Skin of body (tissue), 2 donors: Measurements from ENCODE around the gene SSPN. TPM values are rescaled to one million over a fixed set of nuclear protein-coding genes. Genes with fewer than 3 reads are reported as not detected.
A peak's percentile ranks its signal among the peaks of the same experiment; 100 is the strongest.

ENCODE experiments used
- DNase-seq: peaks from one replicate; lab custom pipeline; 2025; lab: John Stamatoyannopoulos, UW
- total RNA-seq: library from RNA; depleted of rRNA; stranded (reverse); fragments of >200 nt; gene quantifications from one replicate; pipeline ENCODE4 v1.2.3, GENCODE V29; 2014

The SSPN gene, protein sequence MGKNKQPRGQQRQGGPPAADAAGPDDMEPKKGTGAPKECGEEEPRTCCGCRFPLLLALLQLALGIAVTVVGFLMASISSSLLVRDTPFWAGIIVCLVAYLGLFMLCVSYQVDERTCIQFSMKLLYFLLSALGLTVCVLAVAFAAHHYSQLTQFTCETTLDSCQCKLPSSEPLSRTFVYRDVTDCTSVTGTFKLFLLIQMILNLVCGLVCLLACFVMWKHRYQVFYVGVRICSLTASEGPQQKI
- total RNA-seq, result 30.6 TPM

- peak; percentile 64 for DNase-seq
These were observed at the start of gene SSPN for GRCh38 chr12:26195250-26195640. TSS of gene SSPN (plus strand) at chr12:26195573. CDS start at chr12:26195673, 100 bp downstream.

- DNase-seq, result no peak
These were observed 47.1 kb upstream of the SSPN start for GRCh38 chr12:26148291-26148690.

- DNase-seq, result no peak
These were observed 45.3 kb upstream of the SSPN start for GRCh38 chr12:26149968-26150500.

DNA sequence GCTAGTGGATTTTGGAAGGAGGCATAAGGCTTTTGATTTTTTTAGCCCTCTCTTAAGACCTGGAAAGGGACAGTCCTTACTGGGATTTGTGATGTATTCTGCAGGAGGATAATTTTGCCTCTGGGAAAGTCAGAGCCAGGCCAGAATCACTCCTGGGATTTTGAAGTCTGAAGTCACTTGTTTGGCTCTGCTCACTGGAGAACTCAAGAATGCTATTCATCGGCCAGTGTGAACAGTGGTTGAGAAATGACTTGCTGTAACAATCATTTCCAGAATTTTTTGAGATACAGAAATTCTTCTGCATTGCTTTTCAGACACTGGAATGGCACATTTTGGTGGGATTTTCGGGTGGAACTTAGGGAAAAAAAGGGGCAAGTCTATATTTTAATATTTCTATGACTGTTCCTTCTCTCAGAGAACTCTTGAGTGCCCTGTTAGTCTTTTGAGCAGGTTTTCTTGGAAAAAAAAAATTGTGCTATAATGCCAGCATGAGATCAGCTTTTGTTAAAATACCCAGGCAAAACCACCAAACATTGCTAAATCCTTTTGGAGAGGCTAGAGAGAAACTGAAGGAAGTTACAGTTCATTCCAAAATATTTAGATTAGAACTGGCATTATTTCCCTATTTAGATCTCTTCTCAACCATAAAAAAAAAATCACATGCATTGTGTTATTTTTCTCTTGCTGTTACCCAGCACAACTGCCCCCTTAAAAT lies 44.5 kb upstream of the SSPN start:
- peak; percentile 36 for DNase-seq

GRCh38 chr12:26152507-26153102 lies 42.8 kb upstream of the SSPN start:
- DNase-seq, result no peak

DNA sequence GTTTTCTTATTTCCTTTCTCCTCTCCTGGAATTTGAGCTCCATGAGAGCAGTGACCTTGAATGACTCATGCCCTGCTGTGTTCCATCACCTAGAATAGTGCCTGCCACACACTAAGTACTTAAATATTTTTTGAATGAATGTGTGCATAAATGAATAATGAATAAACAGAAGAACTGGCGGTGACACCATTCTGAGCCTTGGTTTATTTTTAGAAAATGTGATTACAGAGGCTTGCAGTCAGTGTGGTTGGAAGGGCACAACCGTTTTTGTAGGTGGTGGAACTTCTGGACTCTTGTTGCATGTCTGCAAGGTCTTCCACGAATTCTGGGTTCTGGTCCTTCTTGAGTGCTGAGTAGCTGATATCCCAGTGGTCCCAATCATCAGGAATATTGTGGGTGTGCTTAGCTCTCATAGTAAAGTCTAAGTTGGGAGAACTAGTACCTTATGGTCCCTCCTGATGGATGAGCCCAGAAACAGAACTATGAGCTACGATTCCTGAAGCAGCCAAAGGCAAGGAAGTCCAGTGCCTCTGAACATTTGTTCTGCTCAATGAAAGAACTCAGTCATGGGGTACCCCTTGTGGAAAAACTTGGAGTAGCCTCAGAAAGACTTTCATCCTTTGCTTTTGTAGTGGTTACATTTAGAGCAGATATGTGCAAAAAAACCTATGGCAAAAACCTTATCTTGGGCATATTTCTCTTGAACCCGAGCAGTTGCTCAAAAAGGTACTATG lies 41.8 kb upstream of the SSPN start:
- no peak for DNase-seq

GRCh38 chr12:26156201-26156871 lies 39.0 kb upstream of the SSPN start:
- DNase-seq, result no peak

- no peak for DNase-seq
These were observed 38.4 kb upstream of the SSPN start for GRCh38 chr12:26157001-26157400.

DNA sequence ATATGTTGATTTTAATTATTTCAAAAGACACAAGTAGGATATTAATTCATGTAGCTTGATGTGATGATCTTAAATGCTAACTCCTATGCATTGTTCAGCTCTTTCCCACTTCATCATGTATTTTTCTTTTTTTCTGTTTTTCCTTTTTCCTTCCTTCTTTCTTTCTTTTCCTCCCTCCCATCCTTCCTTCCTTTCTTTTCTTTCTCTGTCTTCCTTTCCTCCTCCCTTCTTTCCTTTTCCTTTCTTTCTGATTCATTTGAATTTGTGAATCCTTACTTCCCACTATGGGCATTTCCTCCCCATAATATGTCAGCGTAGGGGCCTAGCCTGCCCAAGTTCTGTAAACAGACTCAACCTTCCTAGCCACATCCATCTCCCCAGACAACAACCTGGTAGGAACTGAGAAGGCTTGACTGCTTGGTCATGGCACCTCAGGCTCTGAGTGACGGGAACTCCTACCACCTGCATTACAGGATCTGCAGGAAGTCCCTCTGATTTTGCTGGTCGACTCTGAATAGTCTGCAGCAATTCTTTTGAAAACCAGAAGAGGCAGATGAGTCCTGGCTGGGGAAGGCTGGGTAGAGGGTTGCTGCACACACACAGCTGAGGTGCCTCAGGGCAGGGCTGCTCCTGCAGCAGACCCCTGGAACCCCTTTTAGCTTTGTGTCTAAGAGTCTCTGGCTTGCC lies 37.2 kb upstream of the SSPN start:
- no peak for DNase-seq

DNA sequence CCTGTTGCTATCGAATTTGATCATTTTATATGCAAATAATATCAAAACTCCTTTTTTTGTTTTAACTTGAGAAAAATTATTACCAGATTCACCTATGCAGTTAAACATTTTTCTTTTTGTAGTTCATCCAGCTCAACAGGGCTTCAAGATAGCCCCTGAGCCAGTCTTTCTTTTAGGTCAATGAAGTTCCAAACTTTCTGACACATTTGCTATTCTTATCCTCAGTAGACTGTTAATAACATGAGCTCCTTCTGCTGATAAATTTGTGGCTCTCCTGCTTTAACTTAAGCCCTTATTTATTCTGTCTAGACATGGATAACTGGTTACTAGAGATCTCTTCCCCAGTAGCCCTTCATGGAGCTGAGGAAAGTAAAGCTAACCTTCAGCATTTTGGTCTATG lies 33.2 kb upstream of the SSPN start:
- no peak for DNase-seq

DNA sequence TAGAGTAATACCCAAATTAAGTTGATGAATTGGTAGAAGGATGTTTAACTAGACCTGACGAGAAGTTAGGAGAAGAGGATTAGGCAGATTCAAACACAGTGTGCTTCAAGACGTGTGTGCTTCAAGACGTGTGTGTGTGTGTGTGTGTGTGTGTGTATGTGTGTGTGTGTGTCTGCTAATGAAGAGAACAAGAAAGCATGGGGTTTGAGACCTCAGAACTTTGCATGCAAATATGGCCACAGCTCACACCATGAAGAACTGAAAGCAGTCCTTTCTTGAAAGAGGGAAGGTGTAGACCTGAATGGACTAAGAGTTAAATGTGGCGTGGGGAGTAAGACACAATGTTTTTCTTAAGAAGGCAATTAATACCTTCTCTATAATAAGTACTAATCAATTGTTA lies 32.5 kb upstream of the SSPN start:
- no peak for DNase-seq

GRCh38 chr12:26164118-26164517 lies 31.3 kb upstream of the SSPN start:
- no peak for DNase-seq

- DNase-seq, result no peak
These were observed 23.4 kb upstream of the SSPN start for GRCh38 chr12:26172013-26172412.

- no peak for DNase-seq
These were observed 22.8 kb upstream of the SSPN start for GRCh38 chr12:26172539-26172938.

DNA sequence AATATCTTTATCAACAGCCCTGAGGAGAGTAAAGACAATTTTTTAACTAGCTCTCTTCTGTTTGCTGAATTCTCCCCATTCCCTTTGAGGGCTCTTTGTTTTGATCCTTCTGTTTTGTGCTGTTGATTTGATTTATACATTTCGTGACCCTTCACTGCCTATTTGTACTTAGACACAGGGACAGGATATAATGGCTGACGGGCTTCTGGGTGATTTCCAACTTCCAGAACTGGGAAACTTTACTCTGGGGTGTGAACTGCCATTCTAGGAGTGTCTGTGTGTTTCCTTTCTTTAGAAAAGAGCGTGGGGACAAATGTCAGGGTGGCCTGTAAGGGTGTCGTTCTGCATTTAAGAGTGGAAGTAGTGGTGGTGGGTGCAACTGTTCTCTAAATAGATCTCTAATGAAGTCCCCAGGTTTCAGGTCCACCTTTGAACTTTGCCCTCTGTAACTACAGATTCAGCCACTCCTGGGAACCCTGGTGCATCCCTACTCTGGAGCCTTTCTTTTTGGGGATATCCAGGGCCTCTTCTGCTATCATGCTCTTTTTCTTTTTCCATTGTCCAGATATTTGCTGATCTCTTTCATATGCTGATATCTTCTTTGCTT lies 22.3 kb upstream of the SSPN start:
- no peak for DNase-seq

DNA sequence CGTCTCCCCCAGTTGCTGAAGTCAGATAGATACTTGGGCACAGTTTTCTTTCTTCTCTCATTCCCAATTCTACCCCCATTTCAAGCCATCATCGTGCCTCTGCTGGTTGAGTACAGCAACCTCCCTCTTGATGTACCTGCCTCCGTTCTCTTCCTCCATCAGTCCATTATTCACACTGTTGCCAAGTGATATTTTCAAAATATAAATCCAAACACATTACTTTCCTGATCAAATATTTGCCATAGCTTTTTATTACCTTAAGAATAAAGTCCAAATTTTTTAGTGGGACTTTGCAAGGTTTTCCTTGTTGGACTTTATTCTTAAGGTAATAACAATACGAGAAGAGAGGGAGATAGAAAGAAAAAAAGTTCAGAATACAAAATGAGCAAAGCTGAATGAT lies 18.6 kb upstream of the SSPN start:
- DNase-seq, result no peak

GRCh38 chr12:26177283-26177682 lies 18.1 kb upstream of the SSPN start:
- DNase-seq, result no peak

GRCh38 chr12:26179826-26180225 lies 15.5 kb upstream of the SSPN start:
- DNase-seq, result no peak

DNA sequence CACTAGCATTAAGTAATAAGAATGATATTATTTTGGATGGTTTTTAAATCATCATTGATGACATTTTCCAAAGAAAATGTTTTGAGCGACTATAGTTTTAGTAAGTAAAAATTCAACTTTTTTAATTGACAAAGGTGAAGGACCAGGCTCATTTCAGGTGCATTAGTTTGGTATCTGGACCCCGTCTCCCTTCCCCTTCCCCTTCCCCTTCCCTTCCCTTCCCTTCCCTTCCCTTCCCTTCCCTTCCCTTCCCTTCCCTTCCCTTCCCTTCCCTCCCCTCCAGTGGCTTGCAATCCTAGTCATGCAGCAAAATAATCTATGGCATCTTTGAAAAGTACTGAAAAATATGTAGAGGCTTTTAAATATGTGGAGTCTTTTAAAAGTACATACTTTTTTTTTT lies 13.0 kb upstream of the SSPN start:
- no peak for DNase-seq
